GM21381 (cell line): ENCODE measurements around the gene LTO1.
"Not testable (repeated sequence)": the region's sequence is repeated elsewhere in the genome, so short reads cannot be mapped to it uniquely, and the experiment has no call there.

ENCODE experiments used
- ATAC-seq: cut with Tn5 transposase; IDR thresholded peaks from one replicate; pipeline ENCODE4 v1.9.1; 2021; ENCODE audit warnings: mild to moderate bottlenecking, moderate library complexity; ENCODE audit not compliant: unreplicated experiment

Gene LTO1

GRCh38 chr11:69702239-69702691 lies 27.1 kb upstream of the LTO1 start:
- no peak for ATAC-seq

- ATAC-seq = no peak
Observed at GRCh38 chr11:69700278-69701140, 25.4 kb upstream of the LTO1 start.

GRCh38 chr11:69699213-69699612 lies 24.1 kb upstream of the LTO1 start:
- ATAC-seq = no peak

- ATAC-seq = no peak
Observed at GRCh38 chr11:69698362-69698761, 23.2 kb upstream of the LTO1 start.

GRCh38 chr11:69697861-69698260 lies 22.7 kb upstream of the LTO1 start:
- ATAC-seq = no peak

- ATAC-seq = no peak
Observed at GRCh38 chr11:69697469-69697843, 22.3 kb upstream of the LTO1 start.

GRCh38 chr11:69696749-69697468 lies 21.8 kb upstream of the LTO1 start:
- ATAC-seq = no peak

GRCh38 chr11:69695995-69696394 lies 20.8 kb upstream of the LTO1 start:
- not testable (repeated sequence) for ATAC-seq

GRCh38 chr11:69695581-69695980 lies 20.4 kb upstream of the LTO1 start:
- ATAC-seq = no peak

GRCh38 chr11:69694781-69695180 lies 19.6 kb upstream of the LTO1 start:
- ATAC-seq = no peak

- no peak for ATAC-seq
Observed at GRCh38 chr11:69692422-69692821, 17.3 kb upstream of the LTO1 start.

- ATAC-seq = no peak
Observed at GRCh38 chr11:69691463-69691862, 16.3 kb upstream of the LTO1 start.

- ATAC-seq = no peak
Observed at GRCh38 chr11:69689484-69690319, 14.5 kb upstream of the LTO1 start.

- not testable (repeated sequence) for ATAC-seq
Observed at GRCh38 chr11:69687969-69688771, 13.0 kb upstream of the LTO1 start.

GRCh38 chr11:69686856-69687255 lies 11.7 kb upstream of the LTO1 start:
- no peak for ATAC-seq

- ATAC-seq = no peak
Observed at GRCh38 chr11:69686452-69686851, 11.3 kb upstream of the LTO1 start.

- no peak for ATAC-seq
Observed at GRCh38 chr11:69685348-69685747, 10.2 kb upstream of the LTO1 start.

GRCh38 chr11:69684651-69685050 lies 9.5 kb upstream of the LTO1 start:
- ATAC-seq = no peak

GRCh38 chr11:69683764-69684333 lies 8.7 kb upstream of the LTO1 start:
- ATAC-seq = no peak

- no peak for ATAC-seq
Observed at GRCh38 chr11:69682681-69683326, 7.7 kb upstream of the LTO1 start.
